Body of pancreas (tissue), 4 donors: ENCODE results near the gene MAGI1. TPM values are rescaled to one million over a fixed set of nuclear protein-coding genes. Genes with fewer than 3 reads are reported as not detected.

Experiments
- ATAC-seq: fragments of 150-250 bp; one replicate; pipeline ENCODE4 v1.9.1; 2016
- DNase-seq, 4 donors: peaks; one replicate each; pipeline ENCODE4 v3.0.0-alpha.2; 2019
- H3K27ac ChIP-seq, 4 donors: fragments of 200-600 bp; sonication (generic); 1 replicate in 3 of 4; 2 replicates in 1 of 4; pipeline versions ENCODE4 v1.5.1 to v1.6.1; 2016 to 2019; ENCODE audit warnings: mild to moderate bottlenecking in 1 of 4, mixed read lengths in 1 of 4, moderate library complexity in 1 of 4
- H3K27me3 ChIP-seq, 2 donors: fragments of 200-600 bp; sonication (generic); one replicate each; pipeline ENCODE4 v1.6.0; 2016; ENCODE audit warnings: mild to moderate bottlenecking in 1 of 2
- H3K36me3 ChIP-seq, 2 donors: fragments of 200-600 bp; sonication (generic); replicated peaks in 1 of 2; 2 replicates each; pipeline ENCODE4 v1.5.1; 2016; ENCODE audit warnings: low read depth in 2 of 2; ENCODE audit not compliant: insufficient read depth in 1 of 2
- H3K4me1 ChIP-seq: fragments of 200-600 bp; sonication (generic); one replicate; pipeline ENCODE4 v1.6.0; 2016
- H3K4me3 ChIP-seq, 2 donors: fragments of 200-600 bp; sonication (generic); 1 replicate in 1 of 2; 2 replicates in 1 of 2; pipeline ENCODE4 v1.5.1; 2016 to 2019
- H3K9me3 ChIP-seq, 3 donors: fragments of 200-600 bp; sonication (generic); 1 replicate in 2 of 3; 2 replicates in 1 of 3; pipeline ENCODE4 v1.5.1; 2016
- CTCF ChIP-seq, 7 experiments: fragments of 450-650 bp in 4 of 7; fragments of 200-600 bp in 3 of 7; sonication (generic) in 3 of 7; IDR thresholded peaks; one replicate each; pipeline ENCODE4 v1.5.1; 2016 to 2019; ENCODE audit warnings: antibody characterized with exemption in 7 of 7
- POLR2A ChIP-seq, 3 donors: fragments of 450-650 bp; IDR thresholded peaks; one replicate each; pipeline ENCODE4 v1.6.1; 2016; ENCODE audit warnings: antibody characterized with exemption in 3 of 3, mild to moderate bottlenecking in 2 of 3
- WGBS, 2 donors: methylation state at CpG; one replicate each; pipeline ENCODE4 v1.1.5; 2017; 5-methylcytosine and 5-hydroxymethylcytosine counted together
- intact Hi-C: fragments of 100-400 bp; cut with DNase I; formaldehyde crosslinking; loops from one replicate; pipeline ENCODE4 v1.15.1; 2023
- total RNA-seq, 2 donors: library from RNA; depleted of rRNA; stranded (reverse); fragments of >200 nt; gene quantifications; one replicate each; pipeline ENCODE4 v1.1.0, GENCODE V29; 2016

The MAGI1 gene
- total RNA-seq, 2 donors from 2014 or later = 44.2 to 63.6 TPM

- DNase-seq (no peak), ATAC-seq (no peak)
- no peaks in the 10 kb centered on the region for H3K9me3 ChIP-seq
- no peaks in the 10 kb centered on the region for H3K36me3 ChIP-seq
- TF ChIP-seq CTCF (IDR thresholded peaks at IDR 0.05) (no peak), POLR2A (IDR thresholded peaks at IDR 0.05) (no peak)
- intact Hi-C loops = no loop called here
- no peak overlapping the region for H3K27ac ChIP-seq
- no peaks in the 10 kb centered on the region for H3K27me3 ChIP-seq
- 35 to 52% methylated on average over 1 of the region's 1 CpG for WGBS, 2 donors
- no peaks in the 10 kb centered on the region for H3K4me1 ChIP-seq
- H3K4me3 ChIP-seq = no peak overlapping the region
Observed at GRCh38 chr3:65618599-65618998, 420.1 kb downstream of the MAGI1 start.

- Histone ChIP-seq H3K27me3 (no peaks in the 10 kb centered on the region), H3K4me3 (no peak overlapping the region), H3K27ac (no peak overlapping the region), H3K9me3 (no peaks in the 10 kb centered on the region), H3K4me1 (no peaks in the 10 kb centered on the region), H3K36me3 (no peaks in the 10 kb centered on the region)
- 93% methylated on average over 6 of the region's 6 CpGs for WGBS, 2 donors
- TF ChIP-seq CTCF (IDR thresholded peaks at IDR 0.05) (no peak), POLR2A (IDR thresholded peaks at IDR 0.05) (no peak)
- DNase-seq (no peak), ATAC-seq (no peak)
- intact Hi-C loops = no loop called here
Observed at GRCh38 chr3:65617787-65618186, 420.9 kb downstream of the MAGI1 start.

GRCh38 chr3:65617209-65617608 lies 421.5 kb downstream of the MAGI1 start:
- intact Hi-C loops = no loop called here
- no peak overlapping the region for H3K27ac ChIP-seq
- no peak for DNase-seq
- H3K4me1 ChIP-seq = no peaks in the 10 kb centered on the region
- H3K36me3 ChIP-seq = no peaks in the 10 kb centered on the region
- ATAC-seq = no peak
- TF ChIP-seq CTCF (IDR thresholded peaks at IDR 0.05) = no peak
- no peak for TF ChIP-seq POLR2A (IDR thresholded peaks at IDR 0.05)
- H3K4me3 ChIP-seq = no peak overlapping the region
- WGBS, 2 donors = 71 to 86% methylated on average over 4 of the region's 4 CpGs
- no peaks in the 10 kb centered on the region for H3K9me3 ChIP-seq
- H3K27me3 ChIP-seq = no peaks in the 10 kb centered on the region

- Histone ChIP-seq H3K4me1 (no peaks in the 10 kb centered on the region), H3K27ac (no peak overlapping the region), H3K36me3 (no peaks in the 10 kb centered on the region), H3K9me3 (no peaks in the 10 kb centered on the region), H3K4me3 (no peak overlapping the region), H3K27me3 (no peaks in the 10 kb centered on the region)
- DNase-seq (no peak), ATAC-seq (no peak)
- no peak for TF ChIP-seq CTCF (IDR thresholded peaks at IDR 0.05)
- WGBS, 2 donors = 79 to 94% methylated on average over 1 of the region's 1 CpG
- intact Hi-C loops = no loop called here
Observed at GRCh38 chr3:65616563-65616962, 422.2 kb downstream of the MAGI1 start.

- Histone ChIP-seq H3K9me3 (no peaks in the 10 kb centered on the region), H3K36me3 (no peaks in the 10 kb centered on the region), H3K27me3 (no peaks in the 10 kb centered on the region), H3K27ac (no peak overlapping the region), H3K4me1 (no peaks in the 10 kb centered on the region), H3K4me3 (no peak overlapping the region)
- ATAC-seq (no peak), DNase-seq (no peak)
- WGBS, 2 donors = 91 to 93% methylated on average over 4 of the region's 4 CpGs
- intact Hi-C loops = no loop called here
- TF ChIP-seq POLR2A (IDR thresholded peaks at IDR 0.05) (no peak), CTCF (IDR thresholded peaks at IDR 0.05) (no peak)
Observed at GRCh38 chr3:65615329-65615728, 423.4 kb downstream of the MAGI1 start.
